Neuronal stem cell (in vitro differentiated cells): ENCODE results near the gene DNM1L. TPM values are rescaled to one million over a fixed set of nuclear protein-coding genes. Genes with fewer than 3 reads are reported as not detected.

Experiments
- DNase-seq: peaks from one replicate; pipeline ENCODE4 v3.0.0-alpha.2; 2013; ENCODE audit warnings: low spot score
- H2AFZ ChIP-seq: one replicate; pipeline ENCODE4 v1.6.1; 2013; ENCODE audit warnings: mild to moderate bottlenecking, low read length, inconsistent platforms
- H2AK5ac ChIP-seq: 2 replicates; pipeline ENCODE4 v1.6.1; 2013; ENCODE audit warnings: low read depth, mild to moderate bottlenecking, inconsistent platforms, low read length, moderate library complexity, mixed read lengths
- H2BK120ac ChIP-seq: 2 replicates; pipeline ENCODE4 v1.6.1; 2013; ENCODE audit warnings: low read depth, mild to moderate bottlenecking, inconsistent platforms, low read length, moderate library complexity, mixed read lengths
- H2BK12ac ChIP-seq: one replicate; pipeline ENCODE4 v1.6.1; 2013; ENCODE audit warnings: low read length, inconsistent platforms
- H2BK15ac ChIP-seq: 2 replicates; pipeline ENCODE4 v1.6.1; 2013; ENCODE audit warnings: mild to moderate bottlenecking, low read length, inconsistent platforms, mixed read lengths
- H2BK5ac ChIP-seq: one replicate; pipeline ENCODE4 v1.6.1; 2013; ENCODE audit warnings: inconsistent platforms, mild to moderate bottlenecking, low read length, moderate library complexity
- H3K14ac ChIP-seq: one replicate; pipeline ENCODE4 v1.6.1; 2013; ENCODE audit warnings: low read length, inconsistent platforms
- H3K18ac ChIP-seq: 2 replicates; pipeline ENCODE4 v1.6.1; 2013; ENCODE audit warnings: low read length, inconsistent platforms
- H3K23ac ChIP-seq: 2 replicates; pipeline ENCODE4 v1.6.1; 2013; ENCODE audit warnings: low read depth, mild to moderate bottlenecking, mixed read lengths, low read length, inconsistent platforms; ENCODE audit not compliant: poor library complexity
- H3K27ac ChIP-seq: replicated peaks from 3 replicates; pipeline ENCODE4 v1.5.1; 2013; ENCODE audit warnings: low read length, inconsistent platforms
- H3K27me3 ChIP-seq, 3 experiments: 2 replicates each; pipeline ENCODE4 v1.6.1; 2013; ENCODE audit warnings: low read length in 3 of 3, mild to moderate bottlenecking in 2 of 3, inconsistent platforms in 1 of 3, low read depth in 1 of 3, mixed read lengths in 1 of 3, moderate library complexity in 1 of 3; ENCODE audit not compliant: control insufficient read depth in 3 of 3, insufficient read depth in 3 of 3
- H3K36me3 ChIP-seq, 2 donors: replicated peaks in 1 of 2; 2 replicates each; pipeline ENCODE4 v1.6.1; 2013; ENCODE audit warnings: low read length in 2 of 2; ENCODE audit not compliant: control insufficient read depth in 2 of 2, insufficient read depth in 2 of 2
- H3K4ac ChIP-seq: 2 replicates; pipeline ENCODE4 v1.6.1; 2013; ENCODE audit warnings: inconsistent platforms, mild to moderate bottlenecking, low read length, moderate library complexity
- H3K4me1 ChIP-seq, 2 donors: 1 replicate in 1 of 2; 2 replicates in 1 of 2; pipeline ENCODE4 v1.6.1; 2013; ENCODE audit warnings: low read length in 2 of 2, low read depth in 1 of 2; ENCODE audit not compliant: control insufficient read depth in 2 of 2, insufficient read depth in 1 of 2
- H3K4me2 ChIP-seq: one replicate; pipeline ENCODE4 v1.6.1; 2013; ENCODE audit warnings: mild to moderate bottlenecking, low read length, inconsistent platforms; ENCODE audit not compliant: insufficient read depth, poor library complexity, severe bottlenecking
- H3K4me3 ChIP-seq, 2 donors: 2 replicates each; pipeline ENCODE4 v1.5.1; 2013; ENCODE audit warnings: low read length in 2 of 2, mild to moderate bottlenecking in 2 of 2, inconsistent platforms in 1 of 2, moderate library complexity in 1 of 2
- H3K79me1 ChIP-seq: one replicate; pipeline ENCODE4 v1.6.1; 2013; ENCODE audit warnings: low read depth, mild to moderate bottlenecking, inconsistent platforms, low read length, moderate library complexity
- H3K9ac ChIP-seq: one replicate; pipeline ENCODE4 v1.6.1; 2013; ENCODE audit warnings: mild to moderate bottlenecking, low read depth, low read length, inconsistent platforms; ENCODE audit not compliant: poor library complexity
- H3K9me3 ChIP-seq, 2 donors: replicated peaks in 1 of 2; 2 replicates each; pipeline versions ENCODE3 to v1.6.1; 2013; ENCODE audit warnings: low read length in 2 of 2, mild to moderate bottlenecking in 2 of 2, inconsistent platforms in 1 of 2, low read depth in 1 of 2, mixed read lengths in 1 of 2, moderate library complexity in 1 of 2; ENCODE audit not compliant: control insufficient read depth in 2 of 2, insufficient read depth in 1 of 2
- H4K8ac ChIP-seq: one replicate; pipeline ENCODE4 v1.6.1; 2013; ENCODE audit warnings: low read depth, mild to moderate bottlenecking, inconsistent platforms, low read length, moderate library complexity
- H4K91ac ChIP-seq: one replicate; pipeline ENCODE4 v1.6.1; 2013; ENCODE audit warnings: low read length, low read depth, mild to moderate bottlenecking, inconsistent platforms; ENCODE audit not compliant: poor library complexity
- WGBS, 2 donors: extraction: QIAGEN DNeasy Blood & Tissue Kit; methylation state at CpG; one replicate each; pipeline ENCODE4 v1.1.7; 2013; ENCODE audit warnings: missing lambda C conversion rate in 2 of 2, mixed read lengths in 1 of 2; ENCODE audit not compliant: insufficient read length in 2 of 2, insufficient replicate concordance in 1 of 2; ENCODE audit errors: extremely low coverage in 2 of 2; 5-methylcytosine and 5-hydroxymethylcytosine counted together
- small RNA-seq: library from polyadenylated mRNA; stranded (forward); fragments of <200 nt; extraction: miRNeasy Mini kit (QIAGEN cat#:217004); gene quantifications from one replicate; pipeline ENCODE3, GENCODE V24; 2013; ENCODE audit not compliant: insufficient read depth

Gene DNM1L

DNA sequence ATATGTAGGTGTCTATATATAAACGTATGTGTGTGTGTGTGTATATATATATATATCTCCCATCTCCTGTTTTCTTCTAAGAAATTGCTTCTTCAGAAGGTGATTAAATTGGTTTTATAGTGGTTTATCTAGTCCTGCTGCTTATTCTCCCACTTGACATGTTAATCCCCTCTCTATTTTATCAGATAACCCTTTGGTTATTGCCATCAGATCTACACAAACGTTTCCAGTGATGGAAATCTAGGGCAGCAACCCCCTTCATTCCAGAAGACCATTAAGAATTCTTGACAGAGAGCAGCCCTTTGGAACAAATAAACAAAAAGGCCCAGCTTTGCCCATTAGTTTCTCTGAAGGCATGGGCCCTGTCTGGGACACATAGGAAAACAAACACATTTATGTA lies 110.8 kb downstream of the DNM1L start:
- Histone ChIP-seq H3K27ac (no peak overlapping the region), H3K23ac (no peak overlapping the region), H3K4me3 (no peak overlapping the region), H2BK5ac (no peak overlapping the region), H2BK12ac (no peak overlapping the region), H4K91ac (no peak overlapping the region), H3K18ac (no peak overlapping the region), H3K14ac (no peak overlapping the region), H3K9ac (no peak overlapping the region), H3K4ac (no peak overlapping the region), H3K79me1 (no peaks in the 10 kb centered on the region), H2BK15ac (no peak overlapping the region), H4K8ac (no peak overlapping the region), H2BK120ac (no peak overlapping the region), H3K27me3 (no peaks in the 10 kb centered on the region), H2AK5ac (no peak overlapping the region), H2AFZ (no peak overlapping the region), H3K4me1 (peaks cover 0 to 5% of the 10 kb centered on the region in 2 donors), H3K36me3 (no peaks in the 10 kb centered on the region), H3K4me2 (no peak overlapping the region), H3K9me3 (no peaks in the 10 kb centered on the region)
- no CpG with 5 or more reads among the region's 2 CpGs for WGBS, 2 donors
- no peak for DNase-seq

DNA sequence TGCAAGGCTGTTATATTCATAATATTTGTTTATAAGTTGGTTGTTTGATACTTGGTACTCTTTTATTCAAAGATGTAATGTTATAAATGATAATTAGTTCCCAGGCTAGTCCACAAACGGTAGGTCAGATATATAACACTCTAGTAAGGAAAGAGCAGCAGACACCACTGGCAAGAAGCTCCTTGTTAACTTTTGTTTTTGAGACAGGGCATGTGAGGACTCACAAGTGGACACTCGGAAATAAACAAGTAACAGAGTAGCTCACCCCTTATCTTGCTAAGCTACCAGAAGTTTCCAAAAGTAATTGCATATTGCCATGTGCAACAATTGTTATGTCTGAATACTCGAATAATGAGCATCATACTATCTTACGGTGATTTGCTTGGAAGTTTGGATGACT lies 115.2 kb downstream of the DNM1L start:
- H3K14ac ChIP-seq, result no peak overlapping the region
- no peaks in the 10 kb centered on the region for H3K9me3 ChIP-seq
- H2BK5ac ChIP-seq, result no peak overlapping the region
- WGBS, 2 donors, result no CpG with 5 or more reads among the region's 4 CpGs
- H3K27me3 ChIP-seq, result no peaks in the 10 kb centered on the region
- DNase-seq, result no peak
- no peaks in the 10 kb centered on the region for H3K36me3 ChIP-seq
- no peak overlapping the region for H3K9ac ChIP-seq
- no peak overlapping the region for H3K23ac ChIP-seq
- H2AK5ac ChIP-seq, result no peak overlapping the region
- no peak overlapping the region for H2BK12ac ChIP-seq
- no peak overlapping the region for H2BK120ac ChIP-seq
- H3K79me1 ChIP-seq, result no peaks in the 10 kb centered on the region
- H3K4me1 ChIP-seq, result peaks cover 0 to 1% of the 10 kb centered on the region in 2 donors
- H4K91ac ChIP-seq, result no peak overlapping the region
- no peak overlapping the region for H3K4ac ChIP-seq
- no peak overlapping the region for H3K4me3 ChIP-seq
- H2AFZ ChIP-seq, result no peak overlapping the region
- no peak overlapping the region for H3K4me2 ChIP-seq
- no peak overlapping the region for H4K8ac ChIP-seq
- H3K18ac ChIP-seq, result no peak overlapping the region
- H3K27ac ChIP-seq, result no peak overlapping the region
- no peak overlapping the region for H2BK15ac ChIP-seq

Small RNA genes lying within 50 kb of the gene (small RNA-seq; reads per million reads assigned to genes)
- gene RF00019, result not detected
